ENCODE results near the gene APOC3. TPM values are rescaled to one million over a fixed set of nuclear protein-coding genes. Genes with fewer than 3 reads are reported as not detected.

Gene APOC3
- total RNA-seq, 4 donors from 2014 or later: 2.6 to 36.5 TPM; not detected in 2

- TF ChIP-seq POLR2A (IDR thresholded peaks at IDR 0.05) (no peak), POLR2AphosphoS5 (IDR thresholded peaks at IDR 0.05) (no peak), CTCF (IDR thresholded peaks at IDR 0.05) (no peak), EP300 (IDR thresholded peaks at IDR 0.05) (no peak)
- no peaks in the 10 kb centered on the region for H3K27me3 ChIP-seq
- no peak within 1 kb of the TSS for H3K27ac ChIP-seq
- H3K9me3 ChIP-seq: no peaks in the 10 kb centered on the region
- H3K4me3 ChIP-seq: no peak within 1 kb of the TSS
- WGBS: 75% methylated on average over 12 of the region's 16 CpGs
- no peak for DNase-seq (ENCODE audit: low spot score in 2 of 2)
- no peaks in the 10 kb centered on the region for H3K36me3 ChIP-seq
- H3K4me1 ChIP-seq: no peaks in the 10 kb centered on the region
Observed at GRCh38 chr11:116823031-116823843, 6.5 kb upstream of the APOC3 start, which contains the start of gene APOA4. TSS of gene APOA4 (minus strand) at chr11:116823304. CDS start at chr11:116823191, 113 bp downstream.

- H3K9me3 ChIP-seq: no peaks in the 10 kb centered on the region
- H3K4me1 ChIP-seq: no peaks in the 10 kb centered on the region
- no peak overlapping the region for H3K4me3 ChIP-seq
- no peak overlapping the region for H3K27ac ChIP-seq
- TF ChIP-seq POLR2AphosphoS5 (IDR thresholded peaks at IDR 0.05): no peak
- TF ChIP-seq POLR2A (IDR thresholded peaks at IDR 0.05): no peak
- TF ChIP-seq EP300 (IDR thresholded peaks at IDR 0.05): no peak
- no peak for TF ChIP-seq CTCF (IDR thresholded peaks at IDR 0.05)
- 80% methylated on average over 5 of the region's 5 CpGs for WGBS
- H3K36me3 ChIP-seq: no peaks in the 10 kb centered on the region
- no peaks in the 10 kb centered on the region for H3K27me3 ChIP-seq
- DNase-seq (ENCODE audit: low spot score in 2 of 2): no peak
Observed at GRCh38 chr11:116825434-116825833, 4.3 kb upstream of the APOC3 start.

- Histone ChIP-seq H3K4me1 (no peaks in the 10 kb centered on the region), H3K27me3 (no peaks in the 10 kb centered on the region), H3K27ac (no peak overlapping the region), H3K4me3 (no peak overlapping the region), H3K36me3 (no peaks in the 10 kb centered on the region), H3K9me3 (no peaks in the 10 kb centered on the region)
- WGBS: 82% methylated on average over 22 of the region's 22 CpGs
- DNase-seq (ENCODE audit: low spot score in 2 of 2): no peak
- TF ChIP-seq CTCF (IDR thresholded peaks at IDR 0.05): no peak
- no peak for TF ChIP-seq POLR2A (IDR thresholded peaks at IDR 0.05)
- TF ChIP-seq POLR2AphosphoS5 (IDR thresholded peaks at IDR 0.05): no peak
- no peak for TF ChIP-seq EP300 (IDR thresholded peaks at IDR 0.05)
Observed at GRCh38 chr11:116825854-116826750, 3.6 kb upstream of the APOC3 start.

- Histone ChIP-seq H3K27me3 (no peaks in the 10 kb centered on the region), H3K4me1 (no peaks in the 10 kb centered on the region), H3K9me3 (no peaks in the 10 kb centered on the region), H3K36me3 (no peaks in the 10 kb centered on the region), H3K4me3 (no peak overlapping the region), H3K27ac (no peak overlapping the region)
- no peak for TF ChIP-seq POLR2A (IDR thresholded peaks at IDR 0.05)
- TF ChIP-seq CTCF (IDR thresholded peaks at IDR 0.05): no peak
- no peak for TF ChIP-seq EP300 (IDR thresholded peaks at IDR 0.05)
- TF ChIP-seq POLR2AphosphoS5 (IDR thresholded peaks at IDR 0.05): no peak
- no peak for DNase-seq (ENCODE audit: low spot score in 2 of 2)
- WGBS: 70% methylated on average over 4 of the region's 9 CpGs
Observed at GRCh38 chr11:116826751-116827431, 2.8 kb upstream of the APOC3 start.
